GM12892 (cell line): ENCODE measurements around the gene WDR35.

Experiments used
- POLR2A ChIP-seq: IDR thresholded peaks from 2 replicates; pipeline ENCODE4 v1.6.1; 2011; ENCODE audit warnings: low read depth, low read length, control low read depth
- POLR2AphosphoS5 ChIP-seq: IDR thresholded peaks from 2 replicates; pipeline ENCODE4 v1.6.1; 2011; ENCODE audit warnings: low read depth, low read length, control low read depth
- TAF1 ChIP-seq: IDR thresholded peaks from 2 replicates; pipeline ENCODE4 v1.6.1; 2011; ENCODE audit warnings: low read depth, mild to moderate bottlenecking, control low read depth, low read length, borderline replicate concordance

DNA sequence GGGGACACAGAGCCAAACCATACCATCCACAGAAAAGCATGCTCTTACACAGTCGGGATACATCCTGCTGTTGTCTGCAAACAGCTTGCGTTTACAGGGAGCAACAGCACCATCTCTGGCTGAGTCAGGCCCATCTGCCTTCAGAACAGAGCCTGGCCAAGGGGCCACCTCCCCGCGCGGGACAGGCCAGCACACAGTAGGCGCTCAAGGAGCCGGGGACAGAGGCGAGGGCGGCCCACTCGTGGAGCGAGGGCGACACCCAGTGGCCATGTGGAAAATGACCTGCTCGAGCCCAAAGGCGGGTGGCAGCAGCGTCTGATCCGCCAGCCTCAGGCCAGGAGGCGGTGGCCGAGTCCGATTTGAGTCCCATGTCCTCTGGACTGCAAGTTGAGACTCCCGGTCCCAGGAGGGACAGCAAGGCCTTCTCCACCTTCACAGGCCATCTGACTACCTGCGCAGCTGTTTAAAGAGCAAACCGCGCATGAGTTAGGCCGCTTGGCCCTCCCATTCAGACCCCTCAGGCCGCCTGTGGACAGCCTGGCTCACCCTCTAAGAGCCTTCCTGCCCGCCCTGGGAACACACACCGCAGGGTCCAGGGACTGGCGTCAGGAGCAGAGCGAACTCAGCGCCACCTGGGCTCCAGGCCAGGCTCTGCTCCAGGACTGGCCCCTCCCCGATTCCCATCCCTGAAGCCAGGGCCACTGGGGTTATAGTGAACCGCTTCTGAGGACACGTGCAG is 126.4 kb downstream of the WDR35 start:
- no peak for TF ChIP-seq POLR2A
- no peak for TF ChIP-seq POLR2AphosphoS5
- TF ChIP-seq TAF1, result no peak
